Ishikawa (cell line): ENCODE results near the gene DLD.

ENCODE experiments used
- CEBPB ChIP-seq: IDR thresholded peaks from 2 replicates; pipeline ENCODE4 v1.6.1; 2012
- CREB1 ChIP-seq: IDR thresholded peaks from 2 replicates; pipeline ENCODE4 v1.6.1; 2012; ENCODE audit warnings: low read depth
- EGR1 ChIP-seq: IDR thresholded peaks from 2 replicates; pipeline ENCODE4 v1.6.1; 2012
- EP300 ChIP-seq: IDR thresholded peaks from 2 replicates; pipeline ENCODE4 v1.6.1; 2012; ENCODE audit warnings: borderline replicate concordance
- FOXM1 ChIP-seq: IDR thresholded peaks from 2 replicates; pipeline ENCODE4 v1.6.1; 2012; ENCODE audit warnings: low read depth, borderline replicate concordance
- MAX ChIP-seq: IDR thresholded peaks from 2 replicates; pipeline ENCODE4 v1.6.1; 2012
- NFIC ChIP-seq: IDR thresholded peaks from 2 replicates; pipeline ENCODE4 v1.6.1; 2012
- RAD21 ChIP-seq: IDR thresholded peaks from 2 replicates; pipeline ENCODE4 v1.6.1; 2012; ENCODE audit warnings: low read depth
- REST ChIP-seq: IDR thresholded peaks from 2 replicates; pipeline ENCODE4 v1.6.1; 2012; ENCODE audit warnings: low read depth, mild to moderate bottlenecking
- TAF1 ChIP-seq: IDR thresholded peaks from 2 replicates; pipeline ENCODE4 v1.6.1; 2012; ENCODE audit warnings: low read depth, mild to moderate bottlenecking
- TCF12 ChIP-seq: IDR thresholded peaks from 2 replicates; pipeline ENCODE4 v1.6.1; 2012; ENCODE audit warnings: low read depth
- TEAD4 ChIP-seq: IDR thresholded peaks from 2 replicates; pipeline ENCODE4 v1.6.1; 2012
- USF1 ChIP-seq: IDR thresholded peaks from 2 replicates; pipeline ENCODE4 v1.6.1; 2012
- YY1 ChIP-seq: IDR thresholded peaks from 2 replicates; pipeline ENCODE4 v1.6.1; 2012; ENCODE audit warnings: low read depth
- ZBTB7A ChIP-seq: IDR thresholded peaks from 2 replicates; pipeline ENCODE4 v1.6.1; 2012; ENCODE audit warnings: low read depth

The DLD gene

GRCh38 chr7:107951172-107951787 is 60.3 kb downstream of the DLD start:
- TF ChIP-seq EP300 (no peak), REST (no peak), MAX (no peak), EGR1 (no peak), NFIC (no peak), CREB1 (no peak), TEAD4 (no peak), YY1 (no peak), CEBPB (no peak), TCF12 (no peak), RAD21 (no peak), ZBTB7A (no peak), USF1 (no peak), FOXM1 (no peak), TAF1 (no peak)

GRCh38 chr7:107951896-107952295 is 60.9 kb downstream of the DLD start:
- TF ChIP-seq CREB1 (no peak), NFIC (peak; percentile 67; the same call in 1 of the 2 replicates)

GRCh38 chr7:107953265-107953923 is 62.4 kb downstream of the DLD start:
- TF ChIP-seq RAD21, result no peak
- no peak for TF ChIP-seq EGR1
- TF ChIP-seq REST, result no peak
- no peak for TF ChIP-seq YY1
- TF ChIP-seq TCF12, result no peak
- TF ChIP-seq ZBTB7A, result no peak
- no peak for TF ChIP-seq MAX
- no peak for TF ChIP-seq CEBPB
- TF ChIP-seq CREB1, result no peak
- no peak for TF ChIP-seq FOXM1
- no peak for TF ChIP-seq NFIC

GRCh38 chr7:107953924-107954303 is 62.9 kb downstream of the DLD start:
- TF ChIP-seq EP300, result no peak
- TF ChIP-seq CEBPB, result no peak
- no peak for TF ChIP-seq CREB1
- TF ChIP-seq EGR1, result no peak
- no peak for TF ChIP-seq ZBTB7A
- TF ChIP-seq TEAD4, result no peak
- TF ChIP-seq USF1, result no peak
- no peak for TF ChIP-seq NFIC
- TF ChIP-seq YY1, result no peak
- no peak for TF ChIP-seq TAF1
- TF ChIP-seq MAX, result no peak
- no peak for TF ChIP-seq FOXM1
- TF ChIP-seq REST, result no peak
- no peak for TF ChIP-seq TCF12
- TF ChIP-seq RAD21, result no peak
